ENCODE results near the gene METTL26.

The METTL26 gene

DNA sequence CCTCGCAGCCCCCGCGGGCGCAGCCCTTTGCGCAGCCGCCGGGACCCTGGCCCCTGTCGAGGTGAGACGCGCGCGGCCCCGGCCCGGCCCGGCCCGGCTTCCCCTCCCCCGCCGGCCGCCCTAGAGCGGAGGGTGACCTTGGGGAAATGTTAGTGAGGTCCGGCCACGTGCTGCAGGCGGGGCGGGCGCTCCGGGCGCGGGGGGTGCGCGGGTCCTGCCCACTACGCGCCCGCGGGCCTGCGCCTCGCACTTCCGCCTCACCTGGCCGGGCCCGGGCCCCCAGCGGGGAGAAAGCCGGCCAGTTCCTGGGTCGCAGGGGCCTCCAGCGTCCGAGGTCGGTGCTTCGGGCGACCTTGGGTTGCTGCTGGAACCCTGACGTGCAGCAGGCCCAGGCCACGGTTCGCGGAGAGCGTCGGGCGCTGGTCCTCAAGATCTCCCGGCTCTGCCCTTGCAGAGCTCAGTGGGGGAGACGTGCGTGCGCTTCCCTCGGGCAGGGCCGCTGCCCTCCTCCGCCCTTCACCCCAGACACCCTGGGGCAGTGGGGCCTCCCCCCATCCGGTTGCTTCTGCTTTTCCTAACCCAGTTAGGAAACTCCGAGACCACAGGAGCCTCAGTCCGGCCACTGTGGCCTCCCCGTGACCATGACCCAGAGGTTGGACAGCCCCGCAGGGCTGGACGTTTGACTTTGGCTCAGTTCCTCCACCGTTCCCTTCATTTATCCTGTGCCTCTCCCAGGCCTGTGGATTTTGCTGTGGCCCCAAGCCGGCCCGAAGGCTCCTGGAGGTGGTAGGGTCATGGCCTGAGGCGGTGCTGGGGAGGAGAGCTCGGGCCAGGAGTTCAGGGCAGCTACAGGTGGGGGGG, 6.3 kb upstream of the METTL26 start:
- TF ChIP-seq, protein P1, sequence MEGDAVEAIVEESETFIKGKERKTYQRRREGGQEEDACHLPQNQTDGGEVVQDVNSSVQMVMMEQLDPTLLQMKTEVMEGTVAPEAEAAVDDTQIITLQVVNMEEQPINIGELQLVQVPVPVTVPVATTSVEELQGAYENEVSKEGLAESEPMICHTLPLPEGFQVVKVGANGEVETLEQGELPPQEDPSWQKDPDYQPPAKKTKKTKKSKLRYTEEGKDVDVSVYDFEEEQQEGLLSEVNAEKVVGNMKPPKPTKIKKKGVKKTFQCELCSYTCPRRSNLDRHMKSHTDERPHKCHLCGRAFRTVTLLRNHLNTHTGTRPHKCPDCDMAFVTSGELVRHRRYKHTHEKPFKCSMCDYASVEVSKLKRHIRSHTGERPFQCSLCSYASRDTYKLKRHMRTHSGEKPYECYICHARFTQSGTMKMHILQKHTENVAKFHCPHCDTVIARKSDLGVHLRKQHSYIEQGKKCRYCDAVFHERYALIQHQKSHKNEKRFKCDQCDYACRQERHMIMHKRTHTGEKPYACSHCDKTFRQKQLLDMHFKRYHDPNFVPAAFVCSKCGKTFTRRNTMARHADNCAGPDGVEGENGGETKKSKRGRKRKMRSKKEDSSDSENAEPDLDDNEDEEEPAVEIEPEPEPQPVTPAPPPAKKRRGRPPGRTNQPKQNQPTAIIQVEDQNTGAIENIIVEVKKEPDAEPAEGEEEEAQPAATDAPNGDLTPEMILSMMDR (IDR thresholded peaks at IDR 0.05; ENCODE audit: extremely low read depth, insufficient read depth, missing control alignments), result no peak
- in situ Hi-C loops (cut with MboI; ENCODE audit: low pct_unique_long_range_greater_than_20kb, low sequenced_read_pairs, unreplicated experiment), result no loop called here
- peak; percentile 84 for DNase-seq (ENCODE audit: low spot score)

DNA sequence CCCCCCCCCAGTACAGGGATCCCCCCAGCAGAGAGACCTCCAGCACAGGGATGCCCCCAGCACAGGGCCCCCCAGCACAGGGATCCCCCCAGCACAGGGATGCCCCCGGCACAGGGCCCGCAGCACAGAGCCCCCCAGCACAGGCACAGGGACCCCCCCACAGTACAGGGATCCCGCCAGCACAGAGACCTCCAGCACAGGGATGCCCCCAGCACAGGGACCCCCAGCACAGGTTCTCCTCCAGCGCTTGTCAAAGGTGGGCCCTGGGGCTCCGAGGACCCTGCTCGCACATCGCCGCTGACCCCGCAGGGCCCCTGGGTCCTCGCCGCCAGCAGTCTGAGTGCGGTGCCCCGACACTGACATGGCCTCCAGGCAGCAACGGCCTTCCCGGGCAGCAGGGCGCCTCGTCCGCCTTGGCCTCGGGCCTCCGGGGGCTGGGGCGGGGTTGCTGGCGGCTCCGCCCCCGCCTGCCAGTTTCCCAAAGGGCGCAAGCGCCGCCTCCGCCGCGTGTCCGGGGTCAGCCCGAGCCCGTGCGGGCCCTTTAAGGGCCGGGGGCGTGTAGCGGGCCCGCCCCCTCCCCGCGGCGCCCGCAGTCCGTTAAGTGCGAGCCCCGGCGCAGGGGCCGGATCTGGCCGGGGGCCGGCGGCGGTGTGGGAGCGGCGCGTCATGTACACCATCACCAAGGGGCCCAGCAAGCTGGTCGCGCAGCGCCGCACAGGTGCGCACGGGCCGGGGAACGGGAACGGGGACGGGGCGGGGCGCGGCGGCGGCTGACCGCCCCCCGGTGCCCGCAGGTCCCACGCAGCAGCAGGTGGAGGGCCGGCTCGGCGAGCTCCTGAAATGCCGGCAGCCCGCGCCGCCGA, 5.5 kb upstream of the METTL26 start, which contains the start of gene MCRIP2:
Gene MCRIP2, plus strand, starts transcription at position 503 of the 863 bp plus-strand sequence. Its CDS starts 164 bp downstream, at position 667.
- peak; percentile 96 for DNase-seq (ENCODE audit: low spot score)
- TF ChIP-seq, protein P1 (IDR thresholded peaks at IDR 0.05; ENCODE audit: extremely low read depth, insufficient read depth, missing control alignments), result no peak

DNA sequence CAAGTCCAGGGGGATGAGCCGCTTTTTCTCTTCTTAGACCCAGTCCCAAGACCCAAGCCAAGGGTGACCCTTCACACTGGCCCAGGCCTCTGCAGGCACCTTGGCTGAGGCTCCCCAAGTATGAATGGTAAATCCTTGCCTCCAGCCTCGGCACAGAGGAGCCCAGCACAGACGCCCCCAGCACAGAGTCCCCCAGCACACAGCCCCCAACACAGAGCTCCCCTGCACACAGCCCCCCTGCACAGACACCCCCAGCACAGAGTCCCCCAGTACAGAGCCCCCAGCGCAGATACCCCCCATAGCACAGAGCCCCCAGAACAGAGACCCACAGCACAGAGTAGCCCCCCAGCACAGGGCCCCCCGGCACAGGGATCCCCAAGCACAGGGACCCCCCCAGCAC, 4.5 kb upstream of the METTL26 start:
- in situ Hi-C loops (cut with MboI; ENCODE audit: low pct_unique_long_range_greater_than_20kb, low sequenced_read_pairs, unreplicated experiment), result no loop called here
- TF ChIP-seq, protein P1 (IDR thresholded peaks at IDR 0.05; ENCODE audit: extremely low read depth, insufficient read depth, missing control alignments), result no peak
- no peak for DNase-seq (ENCODE audit: low spot score)

More for the DNA sequence above, 5.5 kb upstream of the METTL26 start, which contains the start of gene MCRIP2:
- in situ Hi-C loops (cut with MboI; ENCODE audit: low pct_unique_long_range_greater_than_20kb, low sequenced_read_pairs, unreplicated experiment), result no loop called here

DNA sequence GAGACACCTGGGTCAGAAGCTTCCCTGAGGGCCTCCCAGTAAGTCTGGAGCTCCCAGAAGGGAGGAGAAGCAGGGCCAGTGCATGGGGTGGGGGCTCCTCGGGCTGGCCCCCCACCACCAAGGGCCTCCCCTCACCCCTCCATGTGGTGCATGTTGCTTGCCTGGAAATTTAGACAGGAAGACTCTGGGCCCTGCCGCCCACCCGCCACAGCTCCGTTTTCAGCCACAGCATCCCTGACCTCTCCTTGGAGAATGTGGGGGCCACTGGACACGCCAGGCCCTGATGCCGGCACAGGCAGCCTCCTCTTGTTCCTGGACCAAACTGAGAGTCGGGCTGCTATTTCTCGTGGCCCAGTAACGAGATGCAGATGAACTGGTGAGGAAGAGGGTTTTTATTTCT, 2.7 kb upstream of the METTL26 start:
- TF ChIP-seq, protein P1 (IDR thresholded peaks at IDR 0.05; ENCODE audit: extremely low read depth, insufficient read depth, missing control alignments), result no peak
- in situ Hi-C loops (cut with MboI; ENCODE audit: low pct_unique_long_range_greater_than_20kb, low sequenced_read_pairs, unreplicated experiment), result no loop called here
- DNase-seq (ENCODE audit: low spot score), result no peak

DNA sequence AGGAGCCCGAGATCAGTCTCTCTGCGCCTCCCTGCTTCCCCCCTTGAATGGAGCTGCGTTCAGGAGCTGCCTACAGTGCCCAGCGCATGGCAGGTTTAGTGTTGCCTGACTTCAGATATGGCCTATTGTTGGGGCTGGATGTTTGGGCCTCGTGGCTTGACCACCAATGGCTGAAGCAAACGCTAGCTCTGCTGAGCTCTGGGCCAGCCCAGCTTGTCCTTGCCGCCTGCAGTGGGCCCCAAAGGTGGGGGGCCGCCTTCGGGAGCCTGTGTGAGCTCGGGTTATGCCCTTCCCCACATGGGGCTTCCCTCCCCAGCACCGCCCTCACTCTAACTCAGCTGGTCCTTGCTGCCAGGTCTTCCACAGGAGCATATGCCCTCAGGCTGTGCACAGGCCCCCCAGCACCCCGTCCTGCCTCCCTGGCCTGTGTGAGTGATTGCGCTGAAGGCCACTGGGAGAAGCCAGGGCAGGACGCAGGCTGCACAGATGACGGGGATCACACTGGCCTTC, 2.0 kb upstream of the METTL26 start:
- in situ Hi-C loops (cut with MboI; ENCODE audit: low pct_unique_long_range_greater_than_20kb, low sequenced_read_pairs, unreplicated experiment), result no loop called here
- TF ChIP-seq, protein P1 (IDR thresholded peaks at IDR 0.05; ENCODE audit: extremely low read depth, insufficient read depth, missing control alignments), result no peak
- DNase-seq (ENCODE audit: low spot score), result no peak
